ENCODE results near the gene UMAD1. TPM values are rescaled to one million over a fixed set of nuclear protein-coding genes. Genes with fewer than 3 reads are reported as not detected.

Gene UMAD1
- total and polyA plus RNA-seq, 2 of the 13 experiments (the other 11 are each of a cell fraction or from before 2014, with no cell fraction given): 16.8 to 17.6 TPM

DNA sequence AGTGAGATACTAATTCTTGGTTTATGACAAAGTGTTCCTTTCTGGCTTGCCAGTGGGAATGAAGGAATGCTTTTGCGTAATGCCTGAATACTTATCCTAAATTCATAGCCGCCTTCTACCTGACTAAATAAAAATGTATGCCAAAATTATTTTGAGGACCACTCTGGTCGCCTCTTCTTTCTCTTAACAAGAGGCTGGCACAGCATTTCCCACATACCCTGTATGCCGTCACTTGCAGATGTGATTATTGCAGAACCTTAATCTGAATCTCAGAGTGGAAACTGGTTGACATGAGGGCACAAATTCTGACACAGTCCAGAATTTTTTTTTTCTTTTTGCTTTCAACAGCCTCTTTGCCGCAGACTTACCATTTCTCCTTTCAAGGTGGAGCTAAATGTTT, 203.4 kb downstream of the UMAD1 start:
- no TSS peak for BruUV-seq (replicated peaks)
- Histone ChIP-seq H3K9ac (ENCODE audit: insufficient read depth, low read depth, low read length) (no peak overlapping the region), H2AFZ (ENCODE audit: low read length) (no peak overlapping the region), H3K4me2 (ENCODE audit: low read depth, low read length) (no peak overlapping the region), H3K4me3 (replicated peaks in 1 of 3; ENCODE audit: insufficient read depth in 1 of 3, low read depth in 2 of 3, low read length in 3 of 3) (no peak overlapping the region), H3K36me3 (replicated peaks in 1 of 2; ENCODE audit: control insufficient read depth in 1 of 2, insufficient read depth in 2 of 2, low read length in 2 of 2) (no peaks in the 10 kb centered on the region), H3K27me3 (ENCODE audit: control insufficient read depth in 1 of 2, insufficient read depth in 2 of 2, low read length in 2 of 2) (no peaks in the 10 kb centered on the region), H3K27ac (ENCODE audit: extremely low read length, insufficient read depth, low read length) (no peak overlapping the region), H3K79me2 (ENCODE audit: insufficient read depth, low read length) (no peaks in the 10 kb centered on the region), H3K9me3 (ENCODE audit: low read length) (no peaks in the 10 kb centered on the region), H4K20me1 (ENCODE audit: insufficient read depth, low read length) (no peaks in the 10 kb centered on the region), H3K4me1 (ENCODE audit: insufficient read depth, low read length) (no peaks in the 10 kb centered on the region)
- intact Hi-C loops (cut with micrococcal nuclease; ENCODE audit: unreplicated experiment) (no loop called here), in situ Hi-C loops (cut with HindIII; ENCODE audit: extremely low pct_ligation_motif_present, low pct_unique_long_range_greater_than_20kb) (no loop called here)
- no peak for FAIRE-seq
- TF ChIP-seq ZNF30 (CRISPR knock-in tag; IDR thresholded peaks at IDR 0.05) (no peak), ZFP90 (CRISPR knock-in tag; IDR thresholded peaks at IDR 0.05; ENCODE audit: borderline replicate concordance) (no peak), PRDM15 (CRISPR knock-in tag; IDR thresholded peaks at IDR 0.05) (no peak), ZNF264 (CRISPR knock-in tag; IDR thresholded peaks at IDR 0.05) (no peak), ZNF281 (CRISPR knock-in tag; IDR thresholded peaks at IDR 0.05; ENCODE audit: borderline replicate concordance) (no peak), MED1 (CRISPR knock-in tag; IDR thresholded peaks at IDR 0.05) (no peak), ZFP1 (CRISPR knock-in tag; IDR thresholded peaks at IDR 0.05) (no peak), NR2F2 (IDR thresholded peaks at IDR 0.05; ENCODE audit: borderline replicate concordance, low read depth) (no peak)
- CTCF ChIA-PET (ENCODE audit: low intra/inter-chr PET ratio, low total read pairs): no interaction called here
- WGBS (ENCODE audit: low lambda C conversion rate): 75% methylated on average over 5 of the region's 5 CpGs
- POLR2A ChIA-PET: no interaction called here
- ATAC-seq: no peak
- DNase-seq (ENCODE audit: low spot score): no peak
